ENCODE data around the gene ABCA6.

ABCA6 gene

GRCh38 chr17:69147460-69147859, 5.8 kb upstream of the ABCA6 start:
- no CpG with 5 or more reads among the region's 2 CpGs for WGBS, 2 donors (ENCODE audit: extremely low coverage in 2 of 2, insufficient read length in 2 of 2, insufficient replicate concordance in 1 of 2)

DNA sequence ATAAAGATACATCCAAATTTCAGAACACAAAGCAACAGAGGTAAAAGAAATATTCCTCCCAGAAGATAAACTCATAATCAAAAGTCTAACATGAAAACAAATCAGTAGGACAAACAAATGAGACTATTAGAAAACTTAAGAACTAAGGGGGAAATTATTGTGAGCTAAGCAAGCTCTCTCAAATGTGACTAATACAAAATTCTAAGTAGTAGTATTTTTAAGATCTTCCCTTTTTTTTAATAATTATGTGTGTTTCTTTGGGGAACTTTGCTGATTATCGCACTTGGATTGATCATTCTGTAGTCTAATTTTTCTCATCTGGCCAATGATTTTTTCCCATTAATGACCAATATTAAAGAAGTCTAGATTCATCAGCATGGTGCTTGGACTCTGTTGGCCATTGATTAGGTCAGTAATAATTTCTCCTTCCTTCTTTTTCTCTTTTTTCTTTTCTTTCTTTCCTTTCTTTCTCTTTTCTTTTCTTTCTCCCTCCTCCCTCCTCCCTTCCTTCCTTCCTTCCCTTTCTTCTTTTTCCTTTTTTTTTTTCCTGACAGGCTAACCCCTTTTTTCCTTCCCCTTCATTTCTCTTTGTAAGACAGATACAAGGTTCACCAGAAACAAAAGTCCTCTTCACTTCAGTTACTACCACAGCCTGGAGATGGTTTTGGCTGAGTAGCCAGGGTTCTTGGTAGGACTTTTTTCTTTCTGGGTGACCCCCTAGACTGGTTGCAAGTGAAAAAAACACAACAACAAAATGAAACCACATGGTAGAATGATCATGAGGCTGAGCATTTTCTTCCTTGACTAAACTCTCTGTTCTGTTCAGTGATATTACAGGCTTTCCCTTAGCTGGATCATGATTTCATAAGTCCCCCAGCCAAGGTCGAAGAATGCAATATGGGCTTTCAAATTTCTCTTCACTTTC, 2.9 kb upstream of the ABCA6 start:
- Histone ChIP-seq H2BK12ac (ENCODE audit: low read length) (no peak overlapping the region), H2BK15ac (ENCODE audit: low read length) (no peak overlapping the region), H3K4me1 (ENCODE audit: control insufficient read depth in 2 of 2, insufficient read depth in 1 of 2, low read depth in 1 of 2, low read length in 2 of 2) (peaks cover 0 to 2% of the 10 kb centered on the region in 2 donors), H3K18ac (ENCODE audit: low read length) (no peak overlapping the region), H2BK120ac (ENCODE audit: low read depth, low read length) (no peak overlapping the region), H2BK5ac (ENCODE audit: low read length) (no peak overlapping the region), H4K91ac (ENCODE audit: low read depth, low read length, poor library complexity) (no peak overlapping the region), H3K4me3 (ENCODE audit: low read length in 2 of 2) (no peak overlapping the region), H3K9me3 (replicated peaks in 1 of 2; ENCODE audit: control insufficient read depth in 2 of 2, insufficient read depth in 1 of 2, low read depth in 1 of 2, low read length in 2 of 2) (no peaks in the 10 kb centered on the region), H3K79me1 (ENCODE audit: low read depth, low read length) (no peaks in the 10 kb centered on the region), H2AK5ac (ENCODE audit: low read depth, low read length) (no peak overlapping the region), H3K23ac (ENCODE audit: low read depth, low read length, poor library complexity) (no peak overlapping the region), H3K14ac (ENCODE audit: low read length) (no peak overlapping the region), H3K27me3 (ENCODE audit: control insufficient read depth in 3 of 3, insufficient read depth in 3 of 3, low read depth in 1 of 3, low read length in 3 of 3) (no peaks in the 10 kb centered on the region), H3K4ac (ENCODE audit: low read length) (no peak overlapping the region), H3K27ac (replicated peaks; ENCODE audit: low read length) (no peak overlapping the region), H3K9ac (ENCODE audit: low read depth, low read length, poor library complexity) (no peak overlapping the region), H4K8ac (ENCODE audit: low read depth, low read length) (no peak overlapping the region), H2AFZ (ENCODE audit: low read length) (no peak overlapping the region), H3K36me3 (replicated peaks in 1 of 2; ENCODE audit: control insufficient read depth in 2 of 2, insufficient read depth in 2 of 2, low read length in 2 of 2) (no peaks in the 10 kb centered on the region), H3K4me2 (ENCODE audit: insufficient read depth, low read length, poor library complexity, severe bottlenecking) (no peak overlapping the region)
- WGBS, 2 donors (ENCODE audit: extremely low coverage in 2 of 2, insufficient read length in 2 of 2, insufficient replicate concordance in 1 of 2), result no CpG with 5 or more reads among the region's 2 CpGs
- no peak for DNase-seq (ENCODE audit: low spot score)

More at GRCh38 chr17:69147460-69147859, 5.8 kb upstream of the ABCA6 start:
- no peak overlapping the region for H2BK15ac ChIP-seq (ENCODE audit: low read length)
- no peak overlapping the region for H2BK120ac ChIP-seq (ENCODE audit: low read depth, low read length)
- no peak overlapping the region for H2AFZ ChIP-seq (ENCODE audit: low read length)
- H4K91ac ChIP-seq (ENCODE audit: low read depth, low read length, poor library complexity), result no peak overlapping the region
- no peak overlapping the region for H3K9ac ChIP-seq (ENCODE audit: low read depth, low read length, poor library complexity)
- no peak overlapping the region for H2AK5ac ChIP-seq (ENCODE audit: low read depth, low read length)
- H3K4ac ChIP-seq (ENCODE audit: low read length), result no peak overlapping the region
- no peak overlapping the region for H3K14ac ChIP-seq (ENCODE audit: low read length)
- H3K4me3 ChIP-seq (ENCODE audit: low read length in 2 of 2), result no peak overlapping the region
- H3K79me1 ChIP-seq (ENCODE audit: low read depth, low read length), result no peaks in the 10 kb centered on the region
- no peaks in the 10 kb centered on the region for H3K36me3 ChIP-seq (replicated peaks in 1 of 2; ENCODE audit: control insufficient read depth in 2 of 2, insufficient read depth in 2 of 2, low read length in 2 of 2)
- no peak overlapping the region for H3K27ac ChIP-seq (replicated peaks; ENCODE audit: low read length)
- DNase-seq (ENCODE audit: low spot score), result no peak
- no peak overlapping the region for H3K4me2 ChIP-seq (ENCODE audit: insufficient read depth, low read length, poor library complexity, severe bottlenecking)
- H3K27me3 ChIP-seq (ENCODE audit: control insufficient read depth in 3 of 3, insufficient read depth in 3 of 3, low read depth in 1 of 3, low read length in 3 of 3), result no peaks in the 10 kb centered on the region
- no peak overlapping the region for H2BK5ac ChIP-seq (ENCODE audit: low read length)
- no peak overlapping the region for H3K23ac ChIP-seq (ENCODE audit: low read depth, low read length, poor library complexity)
- no peaks in the 10 kb centered on the region for H3K9me3 ChIP-seq (replicated peaks in 1 of 2; ENCODE audit: control insufficient read depth in 2 of 2, insufficient read depth in 1 of 2, low read depth in 1 of 2, low read length in 2 of 2)
- no peak overlapping the region for H3K18ac ChIP-seq (ENCODE audit: low read length)
- no peak overlapping the region for H4K8ac ChIP-seq (ENCODE audit: low read depth, low read length)
- H3K4me1 ChIP-seq (ENCODE audit: control insufficient read depth in 2 of 2, insufficient read depth in 1 of 2, low read depth in 1 of 2, low read length in 2 of 2), result peaks cover 0 to 2% of the 10 kb centered on the region in 2 donors
- no peak overlapping the region for H2BK12ac ChIP-seq (ENCODE audit: low read length)

GRCh38 chr17:69143683-69144231, 2.1 kb upstream of the ABCA6 start:
- H4K8ac ChIP-seq (ENCODE audit: low read depth, low read length), result no peak overlapping the region

GRCh38 chr17:69143151-69143550, 1.5 kb upstream of the ABCA6 start:
- H3K4me1 ChIP-seq (ENCODE audit: control insufficient read depth in 2 of 2, insufficient read depth in 1 of 2, low read depth in 1 of 2, low read length in 2 of 2), result peaks cover 0 to 2% of the 10 kb centered on the region in 2 donors
- no peak overlapping the region for H3K9ac ChIP-seq (ENCODE audit: low read depth, low read length, poor library complexity)
- H4K91ac ChIP-seq (ENCODE audit: low read depth, low read length, poor library complexity), result no peak overlapping the region
- H2AFZ ChIP-seq (ENCODE audit: low read length), result no peak overlapping the region
- H3K4me3 ChIP-seq (ENCODE audit: low read length in 2 of 2), result no peak overlapping the region
- no peaks in the 10 kb centered on the region for H3K36me3 ChIP-seq (replicated peaks in 1 of 2; ENCODE audit: control insufficient read depth in 2 of 2, insufficient read depth in 2 of 2, low read length in 2 of 2)
- no peak overlapping the region for H3K14ac ChIP-seq (ENCODE audit: low read length)
- H2BK5ac ChIP-seq (ENCODE audit: low read length), result no peak overlapping the region
- no peak for DNase-seq (ENCODE audit: low spot score)
- H3K79me1 ChIP-seq (ENCODE audit: low read depth, low read length), result no peaks in the 10 kb centered on the region
- no peak overlapping the region for H2BK12ac ChIP-seq (ENCODE audit: low read length)
- no peak overlapping the region for H3K27ac ChIP-seq (replicated peaks; ENCODE audit: low read length)
- H3K23ac ChIP-seq (ENCODE audit: low read depth, low read length, poor library complexity), result no peak overlapping the region
- H3K4me2 ChIP-seq (ENCODE audit: insufficient read depth, low read length, poor library complexity, severe bottlenecking), result no peak overlapping the region
- H2BK15ac ChIP-seq (ENCODE audit: low read length), result no peak overlapping the region
- no peak overlapping the region for H3K4ac ChIP-seq (ENCODE audit: low read length)
- H3K27me3 ChIP-seq (ENCODE audit: control insufficient read depth in 3 of 3, insufficient read depth in 3 of 3, low read depth in 1 of 3, low read length in 3 of 3), result no peaks in the 10 kb centered on the region
- no peaks in the 10 kb centered on the region for H3K9me3 ChIP-seq (replicated peaks in 1 of 2; ENCODE audit: control insufficient read depth in 2 of 2, insufficient read depth in 1 of 2, low read depth in 1 of 2, low read length in 2 of 2)
- no peak overlapping the region for H2BK120ac ChIP-seq (ENCODE audit: low read depth, low read length)
- H2AK5ac ChIP-seq (ENCODE audit: low read depth, low read length), result no peak overlapping the region
- H4K8ac ChIP-seq (ENCODE audit: low read depth, low read length), result no peak overlapping the region
- WGBS, 2 donors (ENCODE audit: extremely low coverage in 2 of 2, insufficient read length in 2 of 2, insufficient replicate concordance in 1 of 2), result no CpG with 5 or more reads among the region's 1 CpG
- no peak overlapping the region for H3K18ac ChIP-seq (ENCODE audit: low read length)

More at GRCh38 chr17:69143683-69144231, 2.1 kb upstream of the ABCA6 start:
- no peak overlapping the region for H2BK15ac ChIP-seq (ENCODE audit: low read length)
- H3K9ac ChIP-seq (ENCODE audit: low read depth, low read length, poor library complexity), result no peak overlapping the region
- H3K36me3 ChIP-seq (replicated peaks in 1 of 2; ENCODE audit: control insufficient read depth in 2 of 2, insufficient read depth in 2 of 2, low read length in 2 of 2), result no peaks in the 10 kb centered on the region
- no peaks in the 10 kb centered on the region for H3K79me1 ChIP-seq (ENCODE audit: low read depth, low read length)
- no peak overlapping the region for H3K4me2 ChIP-seq (ENCODE audit: insufficient read depth, low read length, poor library complexity, severe bottlenecking)
- no CpG with 5 or more reads among the region's 3 CpGs for WGBS, 2 donors (ENCODE audit: extremely low coverage in 2 of 2, insufficient read length in 2 of 2, insufficient replicate concordance in 1 of 2)
- no peak overlapping the region for H3K4ac ChIP-seq (ENCODE audit: low read length)
- no peak overlapping the region for H2BK5ac ChIP-seq (ENCODE audit: low read length)
- no peak overlapping the region for H3K23ac ChIP-seq (ENCODE audit: low read depth, low read length, poor library complexity)
- H4K91ac ChIP-seq (ENCODE audit: low read depth, low read length, poor library complexity), result no peak overlapping the region
- no peaks in the 10 kb centered on the region for H3K27me3 ChIP-seq (ENCODE audit: control insufficient read depth in 3 of 3, insufficient read depth in 3 of 3, low read depth in 1 of 3, low read length in 3 of 3)
- H3K4me3 ChIP-seq (ENCODE audit: low read length in 2 of 2), result no peak overlapping the region
- no peak overlapping the region for H2AK5ac ChIP-seq (ENCODE audit: low read depth, low read length)
- H3K14ac ChIP-seq (ENCODE audit: low read length), result no peak overlapping the region
- no peak overlapping the region for H2BK12ac ChIP-seq (ENCODE audit: low read length)
- no peak overlapping the region for H2AFZ ChIP-seq (ENCODE audit: low read length)
- DNase-seq (ENCODE audit: low spot score), result no peak
- H2BK120ac ChIP-seq (ENCODE audit: low read depth, low read length), result no peak overlapping the region
- no peak overlapping the region for H3K27ac ChIP-seq (replicated peaks; ENCODE audit: low read length)
- peaks cover 0 to 2% of the 10 kb centered on the region in 2 donors for H3K4me1 ChIP-seq (ENCODE audit: control insufficient read depth in 2 of 2, insufficient read depth in 1 of 2, low read depth in 1 of 2, low read length in 2 of 2)
- H3K9me3 ChIP-seq (replicated peaks in 1 of 2; ENCODE audit: control insufficient read depth in 2 of 2, insufficient read depth in 1 of 2, low read depth in 1 of 2, low read length in 2 of 2), result no peaks in the 10 kb centered on the region
- no peak overlapping the region for H3K18ac ChIP-seq (ENCODE audit: low read length)

Data from neuronal stem cell (in vitro differentiated cells).